AG04449 (cell line): ENCODE results near the gene TNFRSF17.

ENCODE experiments used
- CTCF ChIA-PET: fragments of 350-600 bp; formaldehyde crosslinking; extraction: SDS; loops from one replicate; lab custom pipeline; 2021; ENCODE audit warnings: antibody characterized with exemption; lab: Yijun Ruan, JAX
- POLR2A ChIA-PET: fragments of 400-600, 350-600 bp; formaldehyde crosslinking; extraction: SDS; loops from one replicate; lab custom pipeline; 2020; ENCODE audit warnings: antibody characterized with exemption, inconsistent platforms; lab: Yijun Ruan, JAX
- DNase-seq: peaks from one replicate; pipeline ENCODE4 v3.0.0-alpha.2; 2010; ENCODE audit warnings: low read depth, low spot score
- H3K4me3 ChIP-seq: 2 replicates; pipeline ENCODE4 v1.5.1; 2011; ENCODE audit warnings: low read depth, mild to moderate bottlenecking, control low read depth, low read length
- CTCF ChIP-seq: IDR thresholded peaks from one replicate; pipeline ENCODE4 v1.5.1; 2011; ENCODE audit warnings: mild to moderate bottlenecking, moderate library complexity, low read length, control low read depth, inconsistent platforms; ENCODE audit not compliant: insufficient read depth; ENCODE audit errors: missing control alignments

Gene TNFRSF17

DNA sequence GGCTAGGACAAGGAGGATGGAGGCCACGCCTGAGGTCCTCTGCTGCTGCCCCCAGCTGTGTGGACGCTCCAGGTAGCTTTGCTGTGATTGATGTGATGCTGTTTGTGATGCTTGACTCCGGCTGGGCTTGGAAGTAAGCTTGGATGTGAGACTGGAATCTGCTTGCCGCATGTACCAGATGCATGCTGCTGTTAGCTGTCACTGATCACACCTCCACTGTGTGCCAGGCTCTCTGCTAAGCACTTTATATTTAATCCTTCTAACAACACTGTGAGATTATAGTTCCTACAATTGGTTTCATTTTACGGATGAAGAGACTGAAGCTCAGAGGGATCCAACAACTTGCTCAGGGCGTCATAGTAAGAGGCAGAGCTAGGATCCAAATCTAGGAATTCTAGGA, 35.0 kb downstream of the TNFRSF17 start:
- POLR2A ChIA-PET: no interaction called here

DNA sequence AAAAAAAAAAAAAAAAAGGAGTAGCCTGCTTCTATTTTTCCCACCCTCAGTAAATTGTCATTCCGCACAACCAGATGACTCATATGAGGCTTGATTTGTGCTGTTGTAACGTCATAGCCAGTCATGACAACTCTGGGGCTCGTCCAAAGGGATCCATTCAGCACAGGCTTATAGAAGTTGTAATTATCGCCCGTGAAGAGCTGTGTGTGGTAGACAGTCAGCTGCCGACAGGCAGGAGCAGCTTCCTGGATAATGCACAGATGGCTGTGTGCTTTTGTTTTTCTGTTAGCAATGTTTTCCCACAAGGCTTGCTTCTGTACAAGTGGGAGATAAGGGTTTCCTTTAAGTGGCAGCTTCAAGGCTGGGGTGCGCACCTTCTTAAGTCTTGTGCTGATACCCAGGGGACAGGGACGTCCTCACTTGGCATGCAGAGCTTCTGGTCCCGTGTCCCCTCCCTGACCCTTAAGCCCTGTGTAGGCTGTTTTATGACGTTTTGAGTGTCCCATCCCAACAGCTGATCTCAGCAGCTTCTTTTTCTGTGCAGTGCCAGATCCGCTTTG, 37.5 kb downstream of the TNFRSF17 start:
- POLR2A ChIA-PET: no interaction called here
- no peak for DNase-seq
- H3K4me3 ChIP-seq: no peak overlapping the region
- CTCF ChIA-PET: interaction anchor here (1.2 kb wide), 1 partner anchor 66 kb away, joined by 5 read pairs; no protein-coding TSS in a partner anchor
- TF ChIP-seq CTCF: no peak

More for the DNA sequence above, 35.0 kb downstream of the TNFRSF17 start:
- CTCF ChIA-PET: no interaction called here
- no peak for TF ChIP-seq CTCF
- H3K4me3 ChIP-seq: no peak overlapping the region
- no peak for DNase-seq

GRCh38 chr16:12006637-12007036, 41.6 kb downstream of the TNFRSF17 start:
- no peak for TF ChIP-seq CTCF
- DNase-seq: no peak
- POLR2A ChIA-PET: no interaction called here
- H3K4me3 ChIP-seq: no peak overlapping the region
- CTCF ChIA-PET: no interaction called here

DNA sequence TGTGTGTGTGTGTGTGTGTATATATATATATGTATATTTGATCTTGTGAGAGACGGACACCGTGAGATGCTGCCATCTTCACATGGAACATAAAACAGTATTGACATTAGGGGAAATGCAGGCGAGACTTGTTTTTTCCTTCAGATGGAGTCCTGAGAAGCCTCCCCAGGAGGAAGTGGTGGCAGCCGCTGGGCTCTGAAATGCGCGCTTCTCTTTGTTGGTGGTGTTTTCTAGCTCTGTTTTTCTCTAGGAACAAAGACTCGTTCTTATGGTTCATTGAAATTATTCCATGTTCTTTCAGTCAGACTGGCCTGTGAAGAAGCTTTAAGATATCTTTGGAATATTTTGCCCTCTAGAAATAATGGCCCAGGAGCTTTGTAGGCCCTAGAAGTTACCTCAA, 44.5 kb downstream of the TNFRSF17 start:
- TF ChIP-seq CTCF: no peak
- ChIA-PET CTCF (interaction anchor here (1.1 kb wide), 1 partner anchor 59 kb away, joined by 3 read pairs; no protein-coding TSS in a partner anchor), POLR2A (no interaction called here)
- H3K4me3 ChIP-seq: no peak overlapping the region
- no peak for DNase-seq

- ChIA-PET CTCF (interaction anchor here (1.1 kb wide), 1 partner anchor 59 kb away, joined by 3 read pairs; no protein-coding TSS in a partner anchor), POLR2A (no interaction called here)
- DNase-seq: no peak
- no peak for TF ChIP-seq CTCF
- no peak overlapping the region for H3K4me3 ChIP-seq
Measured at GRCh38 chr16:12009922-12010321, 44.9 kb downstream of the TNFRSF17 start.

DNA sequence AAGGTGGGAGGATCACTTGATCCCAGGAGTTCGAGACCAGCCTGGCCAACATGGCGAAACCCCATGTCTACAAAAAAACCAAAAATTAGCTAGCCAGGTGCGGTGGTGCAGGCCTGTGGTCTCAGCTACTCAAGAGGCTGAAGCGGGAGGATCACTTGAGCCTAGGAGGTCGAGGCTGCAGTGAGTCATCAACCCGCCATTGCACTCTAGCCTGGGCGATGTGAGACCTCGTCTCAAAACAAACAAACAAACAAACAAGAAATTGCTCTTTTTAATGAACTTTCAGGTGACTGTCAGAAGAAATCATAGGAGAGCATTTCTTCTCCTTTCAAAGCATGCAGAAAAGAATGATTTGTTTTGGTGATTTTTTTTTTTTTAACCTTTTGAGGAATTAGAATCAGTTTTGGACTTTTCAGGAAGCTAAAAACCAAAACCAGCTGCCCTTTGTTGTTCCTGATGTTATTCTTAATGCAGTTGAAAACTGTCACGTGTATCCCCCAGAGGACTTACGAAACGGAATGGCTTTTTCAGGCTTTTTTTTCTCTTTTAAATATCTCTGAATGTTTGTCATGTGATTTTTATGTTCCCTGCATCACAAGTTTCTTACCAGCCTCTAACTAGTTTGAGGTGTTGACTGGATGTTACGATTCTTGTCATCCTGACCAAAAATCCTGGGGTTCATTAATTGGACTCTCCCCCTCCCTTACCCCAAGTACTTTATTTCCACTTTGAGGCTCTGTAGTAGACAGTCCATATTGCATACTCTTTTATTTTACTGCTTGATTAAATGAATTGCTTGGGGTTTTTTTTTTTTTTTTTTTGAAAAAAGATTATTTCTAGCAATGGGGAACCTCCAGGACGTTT, 45.6 kb downstream of the TNFRSF17 start:
- ChIA-PET POLR2A (no interaction called here), CTCF (interaction anchor here (1.1 kb wide), 1 partner anchor 58 kb away, joined by 3 read pairs; no protein-coding TSS in a partner anchor)
- no peak for DNase-seq
- H3K4me3 ChIP-seq: no peak overlapping the region
- no peak for TF ChIP-seq CTCF
